K562 (cell line): ENCODE results near the gene IQCN. TPM values are rescaled to one million over a fixed set of nuclear protein-coding genes. Genes with fewer than 3 reads are reported as not detected.

Source experiments
- CBX3 ChIP-seq, 2 experiments: IDR thresholded peaks; 1 replicate in 1 of 2; 2 replicates in 1 of 2; pipeline ENCODE4 v1.6.1; 2012; ENCODE audit warnings: inconsistent platforms in 2 of 2, low read length in 2 of 2, borderline replicate concordance in 1 of 2, control low read depth in 1 of 2
- CREB3L1 ChIP-seq: fragments of 450-650 bp; IDR thresholded peaks from 2 replicates; pipeline ENCODE4 v1.6.1; 2014; ENCODE audit warnings: low read depth, mild to moderate bottlenecking, moderate library complexity, borderline replicate concordance
- DEAF1 ChIP-seq: fragments of 450-650 bp; formaldehyde crosslinking; IDR thresholded peaks from 2 replicates; pipeline ENCODE4 v1.4.0; 2020; ENCODE audit warnings: mild to moderate bottlenecking, moderate library complexity
- ETS1 ChIP-seq: conservative IDR thresholded peaks from 2 replicates; pipeline ENCODE4 v1.6.1; 2011; ENCODE audit warnings: low read depth, mild to moderate bottlenecking, low read length; ENCODE audit not compliant: control insufficient read depth
- GABPB2 ChIP-seq: fragments of 250-450 bp; sonication (Bioruptor Pico); conservative IDR thresholded peaks from 2 replicates; pipeline ENCODE4 v1.5.1; 2021; ENCODE audit warnings: mild to moderate bottlenecking
- HDAC3 ChIP-seq: fragments of 450-650 bp; IDR thresholded peaks from 2 replicates; pipeline ENCODE4 v1.6.1; 2018; ENCODE audit warnings: borderline replicate concordance, mild to moderate bottlenecking, moderate library complexity; ENCODE audit not compliant: partially characterized antibody
- HMG20A ChIP-seq: fragments of 450-650 bp; formaldehyde crosslinking; conservative IDR thresholded peaks from 2 replicates; pipeline ENCODE4 v1.4.0; 2020; ENCODE audit warnings: mild to moderate bottlenecking, mixed read lengths
- MCM2 ChIP-seq: fragments of 450-650 bp; IDR thresholded peaks from 2 replicates; pipeline ENCODE4 v1.6.1; 2017; ENCODE audit warnings: low read depth, mild to moderate bottlenecking
- MED1 ChIP-seq: sonication (generic); formaldehyde crosslinking; IDR thresholded peaks from 2 replicates; pipeline ENCODE4 v1.8.1; 2023; ENCODE audit warnings: missing genetic modification reagents, borderline replicate concordance
- SIN3A ChIP-seq, 2 experiments: fragments of 150-350 bp in 1 of 2; IDR thresholded peaks; 2 replicates each; pipeline ENCODE4 v1.6.1; 2011 to 2016; ENCODE audit warnings: borderline replicate concordance in 2 of 2, low read depth in 2 of 2, low read length in 2 of 2, mild to moderate bottlenecking in 2 of 2, moderate library complexity in 2 of 2; ENCODE audit not compliant: control insufficient read depth in 1 of 2
- ZC3H11A ChIP-seq: IDR thresholded peaks from 2 replicates; pipeline ENCODE4 v1.6.1; 2012; ENCODE audit warnings: low read depth, low read length, improper control_type of control experiment
- ZNF282 ChIP-seq: sonication (generic); formaldehyde crosslinking; IDR thresholded peaks from 2 replicates; pipeline ENCODE4 v1.8.1; 2023; ENCODE audit warnings: missing genetic modification reagents
- ZNF76 ChIP-seq: fragments of 250-450 bp; sonication (Bioruptor Pico); IDR thresholded peaks from 2 replicates; pipeline ENCODE4 v1.4.0; 2020; ENCODE audit warnings: mild to moderate bottlenecking, moderate library complexity, borderline replicate concordance
- polyA plus RNA-seq, 8 experiments: library from polyadenylated mRNA; depleted of rRNA in 4 of 8; stranded (reverse) in 5 of 8; unstranded in 3 of 8; fragments of >200 nt; fragmentation: Nextera tagmentation in 2 of 8; fragmentation: Illumina TruSeq in 1 of 8; extraction: Ambion mirVana in 2 of 8; extraction: Trizol in 1 of 8; gene quantifications; 2 replicates each; pipeline versions ENCODE4 v1.2.1 to v1.2.3, GENCODE V29; 2011 to 2014; ENCODE audit warnings: inconsistent platforms in 1 of 8, missing spikeins in 1 of 8
- total RNA-seq, 7 experiments: library from RNA; depleted of rRNA in 6 of 7; stranded (reverse); fragments of >200 nt in 6 of 7; fragmentation: Illumina TruSeq in 2 of 7; extraction: Trizol in 2 of 7; gene quantifications; 2 replicates each; pipeline versions ENCODE4 v1.2.1 to v1.2.3, GENCODE V29; 2011 to 2021; ENCODE audit warnings: low replicate concordance in 1 of 7
- TF ChIP-seq, protein P1 (sequence below): fragments of 250-450 bp; sonication (Bioruptor Pico); IDR thresholded peaks from 2 replicates; pipeline ENCODE4 v1.4.0; 2020; ENCODE audit warnings: mild to moderate bottlenecking, moderate library complexity
- TF ChIP-seq, protein P2 (sequence below): fragments of 250-450 bp; sonication (Bioruptor Pico); IDR thresholded peaks from 2 replicates; pipeline ENCODE4 v1.4.0; 2020

Gene IQCN
- total and polyA plus RNA-seq, 9 of the 15 experiments (the other 6 are each of a cell fraction or from before 2014, with no cell fraction given) = 0.01 to 0.07 (median 0.04) TPM; not detected in 3

DNA sequence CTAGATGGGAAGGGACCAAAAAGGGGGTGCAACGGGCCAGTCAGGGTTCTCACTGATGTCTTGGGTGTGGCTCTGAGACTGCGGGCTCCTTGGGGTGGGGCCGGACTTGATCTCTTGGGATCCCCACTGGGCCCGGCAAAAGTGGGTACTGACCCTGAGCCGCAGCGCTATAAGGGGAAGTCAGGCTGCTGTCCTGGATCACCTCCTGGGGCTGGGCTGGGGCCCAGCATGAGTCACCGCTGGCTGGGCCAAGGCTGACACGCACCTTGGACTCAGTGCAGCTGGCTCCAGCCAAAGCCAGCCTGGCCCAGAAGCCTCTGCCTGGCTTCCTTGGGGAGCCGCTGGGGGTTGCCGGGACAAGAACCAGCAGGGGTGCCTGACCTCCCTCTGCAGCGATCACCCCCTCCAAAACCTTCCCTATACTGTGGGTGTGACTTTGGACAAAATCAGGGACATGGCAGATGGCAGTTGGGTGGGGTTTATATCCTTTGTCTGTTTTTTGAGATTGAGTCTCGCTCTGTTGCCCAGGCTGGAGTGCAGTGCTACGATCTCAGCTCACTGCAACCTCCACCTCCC is 617 bp upstream of the IQCN start (continued):
- TF ChIP-seq, protein P1, sequence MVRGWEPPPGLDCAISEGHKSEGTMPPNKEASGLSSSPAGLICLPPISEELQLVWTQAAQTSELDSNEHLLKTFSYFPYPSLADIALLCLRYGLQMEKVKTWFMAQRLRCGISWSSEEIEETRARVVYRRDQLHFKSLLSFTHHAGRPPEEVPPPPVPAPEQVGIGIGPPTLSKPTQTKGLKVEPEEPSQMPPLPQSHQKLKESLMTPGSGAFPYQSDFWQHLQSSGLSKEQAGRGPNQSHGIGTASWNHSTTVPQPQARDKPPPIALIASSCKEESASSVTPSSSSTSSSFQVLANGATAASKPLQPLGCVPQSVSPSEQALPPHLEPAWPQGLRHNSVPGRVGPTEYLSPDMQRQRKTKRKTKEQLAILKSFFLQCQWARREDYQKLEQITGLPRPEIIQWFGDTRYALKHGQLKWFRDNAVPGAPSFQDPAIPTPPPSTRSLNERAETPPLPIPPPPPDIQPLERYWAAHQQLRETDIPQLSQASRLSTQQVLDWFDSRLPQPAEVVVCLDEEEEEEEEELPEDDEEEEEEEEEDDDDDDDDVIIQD (CRISPR knock-in tag) = no peak
- TF ChIP-seq DEAF1 = no peak
- TF ChIP-seq, protein P2, sequence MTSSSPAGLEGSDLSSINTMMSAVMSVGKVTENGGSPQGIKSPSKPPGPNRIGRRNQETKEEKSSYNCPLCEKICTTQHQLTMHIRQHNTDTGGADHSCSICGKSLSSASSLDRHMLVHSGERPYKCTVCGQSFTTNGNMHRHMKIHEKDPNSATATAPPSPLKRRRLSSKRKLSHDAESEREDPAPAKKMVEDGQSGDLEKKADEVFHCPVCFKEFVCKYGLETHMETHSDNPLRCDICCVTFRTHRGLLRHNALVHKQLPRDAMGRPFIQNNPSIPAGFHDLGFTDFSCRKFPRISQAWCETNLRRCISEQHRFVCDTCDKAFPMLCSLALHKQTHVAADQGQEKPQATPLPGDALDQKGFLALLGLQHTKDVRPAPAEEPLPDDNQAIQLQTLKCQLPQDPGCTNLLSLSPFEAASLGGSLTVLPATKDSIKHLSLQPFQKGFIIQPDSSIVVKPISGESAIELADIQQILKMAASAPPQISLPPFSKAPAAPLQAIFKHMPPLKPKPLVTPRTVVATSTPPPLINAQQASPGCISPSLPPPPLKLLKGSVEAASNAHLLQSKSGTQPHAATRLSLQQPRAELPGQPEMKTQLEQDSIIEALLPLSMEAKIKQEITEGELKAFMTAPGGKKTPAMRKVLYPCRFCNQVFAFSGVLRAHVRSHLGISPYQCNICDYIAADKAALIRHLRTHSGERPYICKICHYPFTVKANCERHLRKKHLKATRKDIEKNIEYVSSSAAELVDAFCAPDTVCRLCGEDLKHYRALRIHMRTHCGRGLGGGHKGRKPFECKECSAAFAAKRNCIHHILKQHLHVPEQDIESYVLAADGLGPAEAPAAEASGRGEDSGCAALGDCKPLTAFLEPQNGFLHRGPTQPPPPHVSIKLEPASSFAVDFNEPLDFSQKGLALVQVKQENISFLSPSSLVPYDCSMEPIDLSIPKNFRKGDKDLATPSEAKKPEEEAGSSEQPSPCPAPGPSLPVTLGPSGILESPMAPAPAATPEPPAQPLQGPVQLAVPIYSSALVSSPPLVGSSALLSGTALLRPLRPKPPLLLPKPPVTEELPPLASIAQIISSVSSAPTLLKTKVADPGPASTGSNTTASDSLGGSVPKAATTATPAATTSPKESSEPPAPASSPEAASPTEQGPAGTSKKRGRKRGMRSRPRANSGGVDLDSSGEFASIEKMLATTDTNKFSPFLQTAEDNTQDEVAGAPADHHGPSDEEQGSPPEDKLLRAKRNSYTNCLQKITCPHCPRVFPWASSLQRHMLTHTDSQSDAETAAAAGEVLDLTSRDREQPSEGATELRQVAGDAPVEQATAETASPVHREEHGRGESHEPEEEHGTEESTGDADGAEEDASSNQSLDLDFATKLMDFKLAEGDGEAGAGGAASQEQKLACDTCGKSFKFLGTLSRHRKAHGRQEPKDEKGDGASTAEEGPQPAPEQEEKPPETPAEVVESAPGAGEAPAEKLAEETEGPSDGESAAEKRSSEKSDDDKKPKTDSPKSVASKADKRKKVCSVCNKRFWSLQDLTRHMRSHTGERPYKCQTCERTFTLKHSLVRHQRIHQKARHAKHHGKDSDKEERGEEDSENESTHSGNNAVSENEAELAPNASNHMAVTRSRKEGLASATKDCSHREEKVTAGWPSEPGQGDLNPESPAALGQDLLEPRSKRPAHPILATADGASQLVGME (CRISPR knock-in tag) = no peak
- TF ChIP-seq MED1 (CRISPR knock-in tag) = no peak
- no peak; a peak in 1 of 4 replicates for TF ChIP-seq SIN3A (IDR thresholded peaks at IDR 0.05; ENCODE audit: borderline replicate concordance in 2 of 2, control insufficient read depth in 1 of 2, low read depth in 2 of 2, low read length in 2 of 2)
- TF ChIP-seq HMG20A (CRISPR knock-in tag) = no peak
- TF ChIP-seq ZNF76 (CRISPR knock-in tag) = no peak
- TF ChIP-seq ZNF282 = no peak
- TF ChIP-seq ETS1 = no peak
- peak; percentile 41; the same call in 1 of the 2 replicates for TF ChIP-seq CREB3L1
- TF ChIP-seq GABPB2 (CRISPR knock-in tag) = no peak
- TF ChIP-seq CBX3 (IDR thresholded peaks at IDR 0.05; ENCODE audit: borderline replicate concordance in 1 of 2, low read length in 2 of 2) = no peak; a peak in 1 of 3 replicates
- TF ChIP-seq ZC3H11A = no peak
- no peak for TF ChIP-seq HDAC3
- TF ChIP-seq MCM2 = no peak
